Measurements from ENCODE around the gene FKBP5. TPM values are rescaled to one million over a fixed set of nuclear protein-coding genes. Genes with fewer than 3 reads are reported as not detected.

The FKBP5 gene
- total RNA-seq, 1 experiment from 2014 or later: 20.1 TPM

- Histone ChIP-seq H3K27me3 (replicated peaks; ENCODE audit: control insufficient read depth, insufficient read depth, low read length) (no peaks in the 10 kb centered on the region), H3K4me3 (ENCODE audit: low read depth, low read length) (no peak overlapping the region), H3K4me1 (no peaks in the 10 kb centered on the region), H3K36me3 (ENCODE audit: control insufficient read depth, insufficient read depth, low read length) (no peaks in the 10 kb centered on the region), H3K9me3 (no peaks in the 10 kb centered on the region)
- Mint-ChIP-seq H3K36me3 (ENCODE audit: insufficient read depth, unreplicated experiment) (peaks cover 6% of the 10 kb centered on the region), H3K4me3 (ENCODE audit: unreplicated experiment) (no peak overlapping the region), H3K9me3 (ENCODE audit: unreplicated experiment) (no peaks in the 10 kb centered on the region), H3K27me3 (ENCODE audit: insufficient read depth, unreplicated experiment) (no peaks in the 10 kb centered on the region), H3K27ac (ENCODE audit: unreplicated experiment) (no peak overlapping the region), H3K4me1 (ENCODE audit: low read depth, unreplicated experiment) (no peaks in the 10 kb centered on the region)
- ChIA-PET CTCF (no interaction called here), POLR2A (no interaction called here)
- no peak for TF ChIP-seq CTCF (IDR thresholded peaks at IDR 0.05; ENCODE audit: insufficient read depth in 1 of 2, low read depth in 1 of 2, low read length in 1 of 2, severe bottlenecking in 1 of 2, unreplicated experiment in 1 of 2)
- intact Hi-C loops (cut with micrococcal nuclease; ENCODE audit: unreplicated experiment): no loop called here
- BruUV-seq (replicated peaks): no TSS peak
- DNase-seq: no peak
Observed at GRCh38 chr6:35610830-35611229, 77.9 kb downstream of the FKBP5 start.

- Histone ChIP-seq H3K4me1 (no peaks in the 10 kb centered on the region), H3K36me3 (ENCODE audit: control insufficient read depth, insufficient read depth, low read length) (no peaks in the 10 kb centered on the region), H3K4me3 (ENCODE audit: low read depth, low read length) (no peak overlapping the region), H3K9me3 (no peaks in the 10 kb centered on the region), H3K27me3 (replicated peaks; ENCODE audit: control insufficient read depth, insufficient read depth, low read length) (no peaks in the 10 kb centered on the region)
- intact Hi-C loops (cut with micrococcal nuclease; ENCODE audit: unreplicated experiment): no loop called here
- H3K4me1 Mint-ChIP-seq (ENCODE audit: low read depth, unreplicated experiment): no peaks in the 10 kb centered on the region
- ChIA-PET CTCF (no interaction called here), POLR2A (no interaction called here)
- TF ChIP-seq CTCF (IDR thresholded peaks at IDR 0.05; ENCODE audit: insufficient read depth in 1 of 2, low read depth in 1 of 2, low read length in 1 of 2, severe bottlenecking in 1 of 2, unreplicated experiment in 1 of 2): no peak
- H3K27me3 Mint-ChIP-seq (ENCODE audit: insufficient read depth, unreplicated experiment): no peaks in the 10 kb centered on the region
- no TSS peak for BruUV-seq (replicated peaks)
- no peak overlapping the region for H3K27ac Mint-ChIP-seq (ENCODE audit: unreplicated experiment)
- H3K36me3 Mint-ChIP-seq (ENCODE audit: insufficient read depth, unreplicated experiment): peaks cover 6% of the 10 kb centered on the region
- H3K9me3 Mint-ChIP-seq (ENCODE audit: unreplicated experiment): no peaks in the 10 kb centered on the region
- no peak for DNase-seq
- H3K4me3 Mint-ChIP-seq (ENCODE audit: unreplicated experiment): no peak overlapping the region
Observed at GRCh38 chr6:35609588-35609987, 79.1 kb downstream of the FKBP5 start.

GRCh38 chr6:35607517-35608233 lies 81.0 kb downstream of the FKBP5 start:
- BruUV-seq (replicated peaks): no TSS peak
- ChIA-PET CTCF (no interaction called here), POLR2A (no interaction called here)
- intact Hi-C loops (cut with micrococcal nuclease; ENCODE audit: unreplicated experiment): no loop called here
- TF ChIP-seq CTCF (IDR thresholded peaks at IDR 0.05; ENCODE audit: insufficient read depth in 1 of 2, low read depth in 1 of 2, low read length in 1 of 2, severe bottlenecking in 1 of 2, unreplicated experiment in 1 of 2): no peak
- no peaks in the 10 kb centered on the region for H3K9me3 ChIP-seq
- no peak overlapping the region for H3K4me3 ChIP-seq (ENCODE audit: low read depth, low read length)
- no peaks in the 10 kb centered on the region for H3K9me3 Mint-ChIP-seq (ENCODE audit: unreplicated experiment)
- peaks cover 6% of the 10 kb centered on the region for H3K36me3 Mint-ChIP-seq (ENCODE audit: insufficient read depth, unreplicated experiment)
- no peak overlapping the region for H3K4me3 Mint-ChIP-seq (ENCODE audit: unreplicated experiment)
- no peaks in the 10 kb centered on the region for H3K36me3 ChIP-seq (ENCODE audit: control insufficient read depth, insufficient read depth, low read length)
- no peaks in the 10 kb centered on the region for H3K27me3 ChIP-seq (replicated peaks; ENCODE audit: control insufficient read depth, insufficient read depth, low read length)
- H3K27ac Mint-ChIP-seq (ENCODE audit: unreplicated experiment): no peak overlapping the region
- no peak for DNase-seq
- H3K4me1 Mint-ChIP-seq (ENCODE audit: low read depth, unreplicated experiment): no peaks in the 10 kb centered on the region
- H3K4me1 ChIP-seq: no peaks in the 10 kb centered on the region
- H3K27me3 Mint-ChIP-seq (ENCODE audit: insufficient read depth, unreplicated experiment): no peaks in the 10 kb centered on the region
